Loucy (cell line): ENCODE measurements around the gene RCE1.

Experiments used
- EZH2phosphoT487 ChIP-seq: fragments of 200-600 bp; IDR thresholded peaks from 2 replicates; pipeline ENCODE4 v1.6.1; 2018; ENCODE audit warnings: antibody characterized with exemption, mild to moderate bottlenecking, moderate library complexity, borderline replicate concordance
- TF ChIP-seq, protein P1 (sequence below): fragments of 200-600 bp; sonication (generic); conservative IDR thresholded peaks from 2 replicates; pipeline ENCODE4 v1.5.1; 2014; ENCODE audit warnings: mild to moderate bottlenecking, antibody characterized with exemption, low read length

DNA sequence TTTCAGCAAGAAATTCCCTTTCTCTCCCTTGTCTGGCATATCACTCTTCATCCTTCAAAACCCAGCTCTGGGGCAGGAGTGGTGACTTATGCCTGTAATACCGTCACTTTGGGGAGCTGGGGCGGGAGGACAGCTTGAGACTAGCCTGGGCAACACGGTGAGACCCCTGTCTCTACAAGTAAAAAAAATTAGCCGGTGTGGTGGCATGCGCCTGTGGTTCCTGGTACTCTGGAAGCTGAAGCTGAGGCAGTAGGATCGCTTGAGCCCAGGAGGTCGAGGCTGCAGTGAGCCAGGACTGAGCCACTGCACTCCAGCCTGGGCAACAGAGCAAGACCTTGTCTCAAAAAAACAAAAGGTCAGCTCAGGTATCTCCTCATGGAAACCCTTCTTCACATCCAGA lies 1.4 kb upstream of the RCE1 start:
- TF ChIP-seq, protein P1, sequence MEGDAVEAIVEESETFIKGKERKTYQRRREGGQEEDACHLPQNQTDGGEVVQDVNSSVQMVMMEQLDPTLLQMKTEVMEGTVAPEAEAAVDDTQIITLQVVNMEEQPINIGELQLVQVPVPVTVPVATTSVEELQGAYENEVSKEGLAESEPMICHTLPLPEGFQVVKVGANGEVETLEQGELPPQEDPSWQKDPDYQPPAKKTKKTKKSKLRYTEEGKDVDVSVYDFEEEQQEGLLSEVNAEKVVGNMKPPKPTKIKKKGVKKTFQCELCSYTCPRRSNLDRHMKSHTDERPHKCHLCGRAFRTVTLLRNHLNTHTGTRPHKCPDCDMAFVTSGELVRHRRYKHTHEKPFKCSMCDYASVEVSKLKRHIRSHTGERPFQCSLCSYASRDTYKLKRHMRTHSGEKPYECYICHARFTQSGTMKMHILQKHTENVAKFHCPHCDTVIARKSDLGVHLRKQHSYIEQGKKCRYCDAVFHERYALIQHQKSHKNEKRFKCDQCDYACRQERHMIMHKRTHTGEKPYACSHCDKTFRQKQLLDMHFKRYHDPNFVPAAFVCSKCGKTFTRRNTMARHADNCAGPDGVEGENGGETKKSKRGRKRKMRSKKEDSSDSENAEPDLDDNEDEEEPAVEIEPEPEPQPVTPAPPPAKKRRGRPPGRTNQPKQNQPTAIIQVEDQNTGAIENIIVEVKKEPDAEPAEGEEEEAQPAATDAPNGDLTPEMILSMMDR = no peak
- TF ChIP-seq EZH2phosphoT487 = no peak
